ENCODE results near the gene CREBRF. TPM values are rescaled to one million over a fixed set of nuclear protein-coding genes. Genes with fewer than 3 reads are reported as not detected.

CREBRF gene
- total and polyA plus RNA-seq, 2 of the 4 experiments (the other 2 are of a cell fraction) = 3.2 to 16.1 TPM

GRCh38 chr5:173029499-173029921 lies 26.6 kb upstream of the CREBRF start:
- Histone ChIP-seq H4K5ac (ENCODE audit: low read depth, low read length) (no peak overlapping the region; the same call in 1 of the 2 replicates), H2BK15ac (ENCODE audit: low read depth, low read length) (peak overlapping the region; percentile 14; the same call in 1 of the 3 replicates), H3K4ac (ENCODE audit: low read depth, low read length) (no peak overlapping the region), H3K4me1 (ENCODE audit: control insufficient read depth, insufficient read depth, low read length) (peaks cover 12% of the 10 kb centered on the region), H3K9me3 (ENCODE audit: control insufficient read depth, insufficient read depth, low read length) (no peaks in the 10 kb centered on the region), H2BK120ac (ENCODE audit: low read depth, low read length) (no peak overlapping the region; the same call in 1 of the 2 replicates), H3K9me1 (ENCODE audit: insufficient read depth, low read length) (peaks cover 17% of the 10 kb centered on the region), H3K9ac (ENCODE audit: low read depth, low read length) (0 out of 2 replicates have a peak overlapping the region, but pooled peaks have one; percentile 1), H3K27ac (ENCODE audit: insufficient read depth, low read length) (peak overlapping the region; percentile 50; the same call in 1 of the 2 replicates), H4K8ac (ENCODE audit: low read depth in 2 of 2, low read length in 2 of 2) (0 out of 4 replicates have a peak overlapping the region, but pooled peaks of 1 of the 2 experiments have one; percentile 24), H2BK20ac (ENCODE audit: low read depth, low read length) (no peak overlapping the region), H3K36me3 (ENCODE audit: control insufficient read depth, insufficient read depth, low read length) (peaks cover 9% of the 10 kb centered on the region), H2AK5ac (ENCODE audit: low read depth, low read length) (peak overlapping the region; percentile 78; the same call in 1 of the 2 replicates), H3K4me2 (ENCODE audit: low read depth, low read length) (peak overlapping the region; percentile 5), H3K79me1 (ENCODE audit: low read depth in 1 of 2, low read length in 2 of 2) (peaks cover 27 to 61% of the 10 kb centered on the region in 2 experiments), H3K56ac (ENCODE audit: extremely low read depth, insufficient read depth, low read length) (no peak overlapping the region), H3K18ac (ENCODE audit: low read depth, low read length) (0 out of 2 replicates have a peak overlapping the region, but pooled peaks have one; percentile 0), H3K23ac (ENCODE audit: low read depth, low read length) (no peak overlapping the region), H2BK5ac (ENCODE audit: low read depth, low read length, poor library complexity, severe bottlenecking) (no peak overlapping the region), H3K14ac (replicated peaks; ENCODE audit: low read depth, low read length) (0 out of 2 replicates have a peak overlapping the region, but pooled peaks have one; percentile 35), H4K91ac (ENCODE audit: insufficient read depth, low read depth, low read length) (no peak overlapping the region), H3K4me3 (ENCODE audit: insufficient read depth, low read depth, low read length) (no peak overlapping the region), H4K20me1 (ENCODE audit: insufficient read depth, low read length) (peaks cover 29% of the 10 kb centered on the region), H2AFZ (replicated peaks; ENCODE audit: low read length, poor library complexity) (no peak overlapping the region), H3K27me3 (ENCODE audit: control insufficient read depth, insufficient read depth, low read length) (no peaks in the 10 kb centered on the region), H2AK9ac (replicated peaks; ENCODE audit: low read depth, low read length, poor library complexity) (peak overlapping the region; percentile 47)
- no peak for TF ChIP-seq RAD21 (IDR thresholded peaks at IDR 0.05; ENCODE audit: low read length)
- no peak for TF ChIP-seq NFE2L2 (IDR thresholded peaks at IDR 0.05; ENCODE audit: low read depth, low read length)
- TF ChIP-seq ELK1 (IDR thresholded peaks at IDR 0.05; ENCODE audit: borderline replicate concordance, low read depth, low read length) = no peak
- TF ChIP-seq RCOR1 (IDR thresholded peaks at IDR 0.05; ENCODE audit: insufficient replicate concordance, low read length) = no peak
- TF ChIP-seq USF2 (IDR thresholded peaks at IDR 0.05; ENCODE audit: low read depth, low read length) = no peak
- no peak for TF ChIP-seq MAZ (IDR thresholded peaks at IDR 0.05; ENCODE audit: borderline replicate concordance, low read depth, low read length)
- TF ChIP-seq FOS (IDR thresholded peaks at IDR 0.05; ENCODE audit: low read depth, low read length) = no peak
- no peak for TF ChIP-seq MXI1 (IDR thresholded peaks at IDR 0.05; ENCODE audit: borderline replicate concordance, low read depth, low read length)
- TF ChIP-seq RFX5 (IDR thresholded peaks at IDR 0.05; ENCODE audit: low read depth, low read length) = no peak
- no peak for TF ChIP-seq CEBPB (IDR thresholded peaks at IDR 0.05; ENCODE audit: low read depth, low read length)
- TF ChIP-seq MAFK (IDR thresholded peaks at IDR 0.05; ENCODE audit: low read depth, low read length) = no peak
- no peak for TF ChIP-seq CHD1 (IDR thresholded peaks at IDR 0.05; ENCODE audit: low read depth, low read length)
- TF ChIP-seq SMC3 (IDR thresholded peaks at IDR 0.05; ENCODE audit: low read depth, low read length) = no peak
- no peak for TF ChIP-seq BHLHE40 (IDR thresholded peaks at IDR 0.05; ENCODE audit: low read depth, low read length)
- no peak for TF ChIP-seq CTCF (conservative IDR thresholded peaks at IDR 0.05; ENCODE audit: low read depth, low read length)
- dilution Hi-C loops (cut with HindIII; ENCODE audit: low sequenced_read_pairs, unreplicated experiment) (no loop called here), intact Hi-C loops (cut with micrococcal nuclease) (no loop called here), in situ Hi-C loops (cut with MboI; ENCODE audit: low sequenced_read_pairs) (no loop called here)
- peak; percentile 47; the same call in 1 of the 2 replicates for ATAC-seq (ENCODE audit: low read depth)
- ChIA-PET CTCF (interaction anchor here (0.6 to 1.1 kb wide), 2 partner anchors 18 to 52 kb away, joined by 3 read pairs; no protein-coding TSS in a partner anchor), POLR2A (ENCODE audit: unreplicated experiment) (no interaction called here)
- 56% methylated on average over 2 of the region's 5 CpGs; no CpG with 5 or more reads in 1 of the 2 experiments for WGBS, 2 experiments (ENCODE audit: extremely low coverage in 2 of 2, insufficient read length in 1 of 2)
- BruUV-seq (replicated peaks) = no TSS peak
- no peak for DNase-seq

Data from IMR-90 (cell line).